Neural progenitor cell (in vitro differentiated cells): ENCODE data around the gene ZNF84. TPM values are rescaled to one million over a fixed set of nuclear protein-coding genes. Genes with fewer than 3 reads are reported as not detected.

Experiments
- DNase-seq: peaks from one replicate; pipeline ENCODE4 v3.0.0-alpha.2; 2016; ENCODE audit warnings: low spot score
- H2AFZ ChIP-seq: fragments of 200-600 bp; sonication (generic); replicated peaks from 2 replicates; pipeline ENCODE4 v1.6.1; 2016; ENCODE audit warnings: antibody characterized with exemption
- H3F3A ChIP-seq: fragments of 200-600 bp; sonication (generic); 2 replicates; pipeline ENCODE4 v1.6.1; 2016; ENCODE audit warnings: antibody characterized with exemption, low read depth
- H3K27ac ChIP-seq: fragments of 200-600 bp; sonication (generic); 2 replicates; pipeline ENCODE4 v1.5.1; 2016; ENCODE audit warnings: mild to moderate bottlenecking
- H3K27me3 ChIP-seq: fragments of 200-600 bp; sonication (generic); 2 replicates; pipeline ENCODE4 v1.6.1; 2016; ENCODE audit warnings: mild to moderate bottlenecking, moderate library complexity
- H3K36me3 ChIP-seq: fragments of 200-600 bp; sonication (generic); 2 replicates; pipeline ENCODE4 v1.5.1; 2016
- H3K4me1 ChIP-seq: fragments of 200-600 bp; sonication (generic); 2 replicates; pipeline ENCODE4 v1.6.1; 2016; ENCODE audit warnings: mixed run types
- H3K4me2 ChIP-seq: fragments of 200-600 bp; sonication (generic); 2 replicates; pipeline ENCODE4 v1.6.1; 2016
- H3K4me3 ChIP-seq: fragments of 200-600 bp; sonication (generic); 2 replicates; pipeline ENCODE4 v1.5.1; 2016
- H3K79me2 ChIP-seq: fragments of 200-600 bp; sonication (generic); 2 replicates; pipeline ENCODE4 v1.6.1; 2016; ENCODE audit warnings: low read depth
- H3K9ac ChIP-seq: fragments of 200-600 bp; sonication (generic); 2 replicates; pipeline ENCODE4 v1.6.1; 2016
- H3K9me3 ChIP-seq: fragments of 200-600 bp; sonication (generic); 2 replicates; pipeline ENCODE4 v1.5.1; 2016; ENCODE audit warnings: low read depth
- H4K20me1 ChIP-seq: fragments of 200-600 bp; sonication (generic); 2 replicates; pipeline ENCODE4 v1.6.1; 2016; ENCODE audit warnings: low read depth
- H3K27ac Mint-ChIP-seq: 3 replicates; pipeline ENCODE4 v1.8.0; 2021; ENCODE audit warnings: mixed read lengths
- H3K27me3 Mint-ChIP-seq: 2 replicates; pipeline ENCODE4 v1.8.0; 2022; ENCODE audit warnings: low read depth, mild to moderate bottlenecking, inconsistent platforms, moderate library complexity, mixed read lengths; ENCODE audit not compliant: insufficient read depth
- H3K36me3 Mint-ChIP-seq: 3 replicates; pipeline ENCODE4 v1.8.0; 2021; ENCODE audit warnings: mixed read lengths
- H3K4me1 Mint-ChIP-seq: 3 replicates; pipeline ENCODE4 v1.8.0; 2021; ENCODE audit warnings: mixed read lengths
- H3K4me3 Mint-ChIP-seq: 3 replicates; pipeline ENCODE4 v1.8.0; 2021; ENCODE audit warnings: mild to moderate bottlenecking, moderate library complexity, mixed read lengths
- H3K9me3 Mint-ChIP-seq: 3 replicates; pipeline ENCODE4 v1.8.0; 2020; ENCODE audit warnings: mixed read lengths
- CTCF ChIP-seq: fragments of 200-600 bp; sonication (generic); IDR thresholded peaks from 2 replicates; pipeline ENCODE4 v1.5.1; 2017; ENCODE audit warnings: antibody characterized with exemption, mild to moderate bottlenecking
- EZH2 ChIP-seq: fragments of 200-600 bp; sonication (generic); IDR thresholded peaks from 2 replicates; pipeline ENCODE4 v1.6.1; 2017; ENCODE audit warnings: antibody characterized with exemption, mild to moderate bottlenecking, moderate library complexity
- EZH2phosphoT487 ChIP-seq: fragments of 200-600 bp; sonication (generic); IDR thresholded peaks from 2 replicates; pipeline ENCODE4 v1.6.1; 2017; ENCODE audit warnings: antibody characterized with exemption
- total RNA-seq: library from RNA; depleted of rRNA; stranded (reverse); fragments of >200 nt; gene quantifications from 2 replicates; pipeline ENCODE4 v1.2.3, GENCODE V29; 2015; ENCODE audit warnings: low replicate concordance

The ZNF84 gene
- total RNA-seq, 1 donor from 2014 or later, result 99.2 TPM

GRCh38 chr12:133105620-133106019, 68.3 kb downstream of the ZNF84 start:
- no peak overlapping the region for H3K4me3 Mint-ChIP-seq
- no peaks in the 10 kb centered on the region for H3K4me1 Mint-ChIP-seq
- no peak overlapping the region for H3K9ac ChIP-seq
- no peaks in the 10 kb centered on the region for H3K27me3 ChIP-seq
- H2AFZ ChIP-seq, result no peak overlapping the region
- peaks cover 92% of the 10 kb centered on the region for H3K36me3 ChIP-seq
- DNase-seq, result no peak
- peaks cover 93% of the 10 kb centered on the region for H3K9me3 Mint-ChIP-seq
- no peaks in the 10 kb centered on the region for H3K79me2 ChIP-seq
- H3F3A ChIP-seq, result peaks cover 24% of the 10 kb centered on the region
- peaks cover 83% of the 10 kb centered on the region for H3K9me3 ChIP-seq
- no peak overlapping the region for H3K27ac Mint-ChIP-seq
- no peak overlapping the region for H3K27ac ChIP-seq
- H3K27me3 Mint-ChIP-seq, result peaks cover 5% of the 10 kb centered on the region
- peaks cover 88% of the 10 kb centered on the region for H3K36me3 Mint-ChIP-seq
- H3K4me1 ChIP-seq, result no peaks in the 10 kb centered on the region
- peak overlapping the region; percentile 13 for H3K4me3 ChIP-seq
- no peaks in the 10 kb centered on the region for H4K20me1 ChIP-seq
- TF ChIP-seq EZH2phosphoT487, result no peak
- no peak for TF ChIP-seq CTCF
- no peak for TF ChIP-seq EZH2
- no peak overlapping the region for H3K4me2 ChIP-seq

- H3K36me3 ChIP-seq, result peaks cover 91% of the 10 kb centered on the region
- H3K27ac Mint-ChIP-seq, result no peak overlapping the region
- TF ChIP-seq CTCF (no peak), EZH2phosphoT487 (no peak), EZH2 (no peak)
- H4K20me1 ChIP-seq, result no peaks in the 10 kb centered on the region
- H3K79me2 ChIP-seq, result no peaks in the 10 kb centered on the region
- H3K4me3 Mint-ChIP-seq, result no peak overlapping the region
- no peak overlapping the region for H3K9ac ChIP-seq
- no peaks in the 10 kb centered on the region for H3K27me3 ChIP-seq
- peaks cover 28% of the 10 kb centered on the region for H3F3A ChIP-seq
- peaks cover 93% of the 10 kb centered on the region for H3K9me3 Mint-ChIP-seq
- peaks cover 5% of the 10 kb centered on the region for H3K27me3 Mint-ChIP-seq
- no peaks in the 10 kb centered on the region for H3K4me1 Mint-ChIP-seq
- no peak overlapping the region for H3K27ac ChIP-seq
- no peak for DNase-seq
- H2AFZ ChIP-seq, result no peak overlapping the region
- peaks cover 82% of the 10 kb centered on the region for H3K9me3 ChIP-seq
- peaks cover 86% of the 10 kb centered on the region for H3K36me3 Mint-ChIP-seq
- H3K4me2 ChIP-seq, result no peak overlapping the region
- no peaks in the 10 kb centered on the region for H3K4me1 ChIP-seq
- peak overlapping the region; percentile 13 for H3K4me3 ChIP-seq
Observed at GRCh38 chr12:133106253-133106652, 68.9 kb downstream of the ZNF84 start.

- no peaks in the 10 kb centered on the region for H4K20me1 ChIP-seq
- no peak overlapping the region for H3K4me3 Mint-ChIP-seq
- H3K27me3 Mint-ChIP-seq, result peaks cover 5% of the 10 kb centered on the region
- no peaks in the 10 kb centered on the region for H3K27me3 ChIP-seq
- no peak overlapping the region for H3K4me2 ChIP-seq
- peaks cover 90% of the 10 kb centered on the region for H3K36me3 ChIP-seq
- H3K79me2 ChIP-seq, result no peaks in the 10 kb centered on the region
- H3K4me1 ChIP-seq, result no peaks in the 10 kb centered on the region
- H3K9me3 Mint-ChIP-seq, result peaks cover 94% of the 10 kb centered on the region
- H3F3A ChIP-seq, result peaks cover 28% of the 10 kb centered on the region
- H3K4me1 Mint-ChIP-seq, result no peaks in the 10 kb centered on the region
- no peak overlapping the region for H2AFZ ChIP-seq
- TF ChIP-seq EZH2phosphoT487 (no peak), CTCF (no peak), EZH2 (no peak)
- H3K36me3 Mint-ChIP-seq, result peaks cover 82% of the 10 kb centered on the region
- no peak for DNase-seq
- peak overlapping the region; percentile 7 for H3K4me3 ChIP-seq
- H3K27ac ChIP-seq, result no peak overlapping the region
- H3K27ac Mint-ChIP-seq, result no peak overlapping the region
- H3K9ac ChIP-seq, result no peak overlapping the region
- H3K9me3 ChIP-seq, result peaks cover 83% of the 10 kb centered on the region
Observed at GRCh38 chr12:133107121-133107520, 69.8 kb downstream of the ZNF84 start.
